Ammon's horn (tissue), 1 donor: ENCODE measurements around the gene ABI2.
A peak's percentile ranks its signal among the peaks of the same experiment; 100 is the strongest.

Experiments
- DNase-seq: peaks from one replicate; pipeline ENCODE4 v3.0.0-alpha.2; 2016; ENCODE audit warnings: low spot score

Gene ABI2

GRCh38 chr2:203480623-203481022 is 152.4 kb downstream of the ABI2 start:
- no peak for DNase-seq

- DNase-seq: peak; percentile 73
These were observed 156.3 kb downstream of the ABI2 start for GRCh38 chr2:203484266-203485112.

GRCh38 chr2:203489531-203489930 is 161.3 kb downstream of the ABI2 start:
- no peak for DNase-seq

- no peak for DNase-seq
These were observed 162.2 kb downstream of the ABI2 start for GRCh38 chr2:203490391-203490790.

- no peak for DNase-seq
These were observed 164.8 kb downstream of the ABI2 start for GRCh38 chr2:203492965-203493364.
